Mesothelial cell of epicardium (in vitro differentiated cells): Measurements from ENCODE around the gene NLGN1. TPM values are rescaled to one million over a fixed set of nuclear protein-coding genes. Genes with fewer than 3 reads are reported as not detected.

Experiments used
- DNase-seq, 2 experiments: peaks; one replicate each; pipeline ENCODE4 v3.0.0; 2021; ENCODE audit warnings: low spot score in 2 of 2; ENCODE audit not compliant: unreplicated experiment in 2 of 2
- H3K27ac Mint-ChIP-seq: 2 replicates; pipeline ENCODE4 v1.8.0; 2021; ENCODE audit warnings: mixed read lengths
- H3K27me3 Mint-ChIP-seq: 2 replicates; pipeline ENCODE4 v1.8.0; 2021; ENCODE audit warnings: low read depth, mixed read lengths
- H3K36me3 Mint-ChIP-seq: 2 replicates; pipeline ENCODE4 v1.8.0; 2021; ENCODE audit warnings: mixed read lengths
- H3K4me1 Mint-ChIP-seq: 2 replicates; pipeline ENCODE4 v1.8.0; 2021; ENCODE audit warnings: mixed read lengths
- H3K4me3 Mint-ChIP-seq: 2 replicates; pipeline ENCODE4 v1.8.0; 2021; ENCODE audit warnings: mild to moderate bottlenecking, moderate library complexity, mixed read lengths
- H3K9me3 Mint-ChIP-seq: 2 replicates; pipeline ENCODE4 v1.8.0; 2021; ENCODE audit warnings: mixed read lengths
- CTCF ChIP-seq: fragments of 200-600 bp; sonication (generic); IDR thresholded peaks from one replicate; pipeline ENCODE4 v1.5.0; 2021; ENCODE audit warnings: antibody characterized with exemption; ENCODE audit not compliant: unreplicated experiment
- total RNA-seq: library from RNA; stranded (reverse); gene quantifications from 3 replicates; pipeline ENCODE4 v1.2.1, GENCODE V29; 2021

NLGN1 gene
- total RNA-seq, 1 donor from 2014 or later, result 4.2 TPM

- no peak for DNase-seq
- Mint-ChIP-seq H3K4me1 (peaks cover 2% of the 10 kb centered on the region), H3K4me3 (no peak overlapping the region), H3K9me3 (peaks cover 33% of the 10 kb centered on the region), H3K27me3 (no peaks in the 10 kb centered on the region), H3K36me3 (peaks cover 6% of the 10 kb centered on the region), H3K27ac (no peak overlapping the region)
- no peak for TF ChIP-seq CTCF
Measured at GRCh38 chr3:174318181-174318580, 920.6 kb downstream of the NLGN1 start.

- Mint-ChIP-seq H3K27ac (no peak overlapping the region), H3K36me3 (peaks cover 6% of the 10 kb centered on the region), H3K4me1 (peaks cover 7% of the 10 kb centered on the region), H3K4me3 (no peak overlapping the region), H3K9me3 (peaks cover 33% of the 10 kb centered on the region), H3K27me3 (no peaks in the 10 kb centered on the region)
- TF ChIP-seq CTCF, result no peak
- DNase-seq, result no peak
Measured at GRCh38 chr3:174321548-174321947, 924.0 kb downstream of the NLGN1 start.

GRCh38 chr3:174322789-174323188 is 925.2 kb downstream of the NLGN1 start:
- Mint-ChIP-seq H3K36me3 (peaks cover 6% of the 10 kb centered on the region), H3K27ac (no peak overlapping the region), H3K4me1 (peaks cover 7% of the 10 kb centered on the region), H3K9me3 (peaks cover 33% of the 10 kb centered on the region), H3K27me3 (no peaks in the 10 kb centered on the region), H3K4me3 (no peak overlapping the region)
- no peak for TF ChIP-seq CTCF
- DNase-seq, result no peak

- Mint-ChIP-seq H3K27me3 (no peaks in the 10 kb centered on the region), H3K36me3 (peaks cover 6% of the 10 kb centered on the region), H3K4me3 (no peak overlapping the region), H3K4me1 (peaks cover 7% of the 10 kb centered on the region), H3K9me3 (peaks cover 19% of the 10 kb centered on the region), H3K27ac (no peak overlapping the region)
- TF ChIP-seq CTCF, result no peak
- no peak for DNase-seq
Measured at GRCh38 chr3:174325171-174325570, 927.6 kb downstream of the NLGN1 start.

GRCh38 chr3:174325834-174326700 is 928.5 kb downstream of the NLGN1 start:
- no peak overlapping the region for H3K27ac Mint-ChIP-seq
- H3K9me3 Mint-ChIP-seq, result peaks cover 12% of the 10 kb centered on the region
- TF ChIP-seq CTCF, result no peak
- peaks cover 7% of the 10 kb centered on the region for H3K4me1 Mint-ChIP-seq
- H3K27me3 Mint-ChIP-seq, result no peaks in the 10 kb centered on the region
- H3K36me3 Mint-ChIP-seq, result no peaks in the 10 kb centered on the region
- H3K4me3 Mint-ChIP-seq, result no peak overlapping the region
- DNase-seq, result no peak
